GM19397 (cell line): ENCODE results near the gene IPO13.

Experiments used
- ATAC-seq: cut with Tn5 transposase; IDR thresholded peaks from one replicate; pipeline ENCODE4 v1.9.1; 2021; ENCODE audit warnings: mild to moderate bottlenecking, moderate library complexity; ENCODE audit not compliant: unreplicated experiment

The IPO13 gene

DNA sequence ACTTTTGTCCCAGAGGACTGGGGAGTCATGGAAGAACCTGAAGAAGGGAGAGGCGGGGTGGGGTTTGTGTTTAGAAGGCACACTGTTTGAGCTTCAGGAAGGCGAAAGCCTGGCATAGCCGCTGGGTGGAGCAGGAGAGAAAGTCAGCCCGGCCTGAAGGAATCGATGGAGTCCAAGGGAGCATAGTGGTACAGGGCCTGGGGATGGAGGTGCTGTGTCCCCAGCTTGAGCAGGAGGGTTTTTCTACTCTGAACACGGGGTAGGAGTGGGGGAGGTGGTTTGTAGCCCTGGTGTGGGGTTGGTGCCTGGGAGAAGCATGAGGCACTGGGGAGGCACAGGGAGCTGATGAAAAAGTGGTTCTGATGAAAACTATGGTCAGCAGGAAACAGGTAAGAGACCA is 40.0 kb downstream of the IPO13 start:
- no peak for ATAC-seq

DNA sequence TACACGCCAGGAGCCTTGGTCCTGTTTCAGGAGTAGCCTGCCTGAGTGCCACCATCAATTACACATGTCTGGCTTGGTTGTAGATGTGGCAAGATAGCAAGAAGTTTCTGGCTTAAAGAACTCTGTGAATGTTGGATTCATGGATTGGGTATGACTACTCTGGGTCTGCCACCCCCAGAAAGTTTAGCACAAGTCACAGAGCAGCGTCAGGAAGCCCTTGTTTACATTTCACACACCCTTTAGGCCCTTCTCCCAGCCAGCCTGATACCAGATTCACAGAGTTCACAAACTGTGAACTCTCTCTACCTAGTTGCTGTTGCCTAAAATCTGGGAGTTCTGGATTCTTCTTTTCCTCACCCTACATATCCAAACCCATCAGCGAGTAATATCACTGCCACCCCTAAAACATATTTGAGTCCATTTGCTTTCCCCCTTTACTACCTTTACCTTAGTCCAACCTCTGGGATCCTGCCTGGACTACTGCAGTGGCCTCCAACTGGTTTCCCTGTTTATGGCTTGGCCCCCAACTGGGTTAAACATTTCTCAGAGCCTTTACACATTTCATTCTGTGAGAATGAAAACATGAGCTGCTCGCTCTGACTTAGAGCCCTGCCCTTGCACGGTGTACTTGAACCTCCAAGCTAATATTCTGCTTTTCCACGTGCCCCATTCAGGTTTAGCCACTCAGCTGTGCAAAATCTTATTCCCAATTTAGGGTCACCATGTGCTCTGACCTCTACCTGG is 40.6 kb downstream of the IPO13 start:
- no peak for ATAC-seq

DNA sequence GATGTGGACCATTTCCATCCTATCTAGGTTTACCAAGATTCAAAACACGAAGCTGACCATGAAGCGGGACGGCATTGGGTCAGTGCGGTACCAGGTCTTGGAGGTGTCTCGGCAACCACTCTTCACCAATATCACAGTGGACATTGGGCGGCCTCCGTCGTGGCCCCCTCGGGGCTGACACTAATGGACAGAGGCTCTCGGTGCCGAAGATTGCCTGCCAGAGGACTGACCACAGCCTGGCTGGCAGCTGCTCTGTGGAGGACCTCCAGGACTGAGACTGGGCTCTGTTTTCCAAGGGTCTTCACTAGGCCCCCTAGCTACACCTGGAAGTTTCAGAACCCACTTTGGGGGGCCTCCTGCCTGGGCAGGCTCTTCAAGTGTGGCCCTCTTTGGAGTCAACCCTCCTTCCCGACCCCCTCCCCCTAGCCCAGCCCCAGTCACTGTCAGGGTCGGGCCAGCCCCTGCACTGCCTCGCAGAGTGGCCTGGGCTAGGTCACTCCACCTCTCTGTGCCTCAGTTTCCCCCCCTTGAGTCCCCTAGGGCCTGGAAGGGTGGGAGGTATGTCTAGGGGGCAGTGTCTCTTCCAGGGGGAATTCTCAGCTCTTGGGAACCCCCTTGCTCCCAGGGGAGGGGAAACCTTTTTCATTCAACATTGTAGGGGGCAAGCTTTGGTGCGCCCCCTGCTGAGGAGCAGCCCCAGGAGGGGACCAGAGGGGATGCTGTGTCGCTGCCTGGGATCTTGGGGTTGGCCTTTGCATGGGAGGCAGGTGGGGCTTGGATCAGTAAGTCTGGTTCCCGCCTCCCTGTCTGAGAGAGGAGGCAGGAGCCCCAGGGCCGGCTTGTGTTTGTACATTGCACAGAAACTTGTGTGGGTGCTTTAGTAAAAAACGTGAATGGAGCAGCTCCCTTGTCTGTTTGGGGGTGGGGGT is 43.8 kb downstream of the IPO13 start:
- no peak for ATAC-seq

DNA sequence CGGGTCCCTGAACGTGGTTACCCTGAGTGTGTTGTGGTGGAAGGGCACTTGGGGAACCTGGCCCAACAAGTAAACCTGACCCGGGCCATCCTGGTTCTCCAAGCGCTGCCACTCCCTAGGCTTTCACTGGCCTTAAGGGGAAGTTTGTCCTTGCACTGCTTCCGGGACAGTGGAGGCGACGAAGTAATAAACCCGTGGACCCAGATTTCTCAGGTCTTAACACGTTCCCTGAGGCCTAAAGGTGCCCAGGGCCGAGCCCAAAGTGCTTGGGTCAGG is 44.4 kb downstream of the IPO13 start:
- ATAC-seq, result peak; percentile 6

DNA sequence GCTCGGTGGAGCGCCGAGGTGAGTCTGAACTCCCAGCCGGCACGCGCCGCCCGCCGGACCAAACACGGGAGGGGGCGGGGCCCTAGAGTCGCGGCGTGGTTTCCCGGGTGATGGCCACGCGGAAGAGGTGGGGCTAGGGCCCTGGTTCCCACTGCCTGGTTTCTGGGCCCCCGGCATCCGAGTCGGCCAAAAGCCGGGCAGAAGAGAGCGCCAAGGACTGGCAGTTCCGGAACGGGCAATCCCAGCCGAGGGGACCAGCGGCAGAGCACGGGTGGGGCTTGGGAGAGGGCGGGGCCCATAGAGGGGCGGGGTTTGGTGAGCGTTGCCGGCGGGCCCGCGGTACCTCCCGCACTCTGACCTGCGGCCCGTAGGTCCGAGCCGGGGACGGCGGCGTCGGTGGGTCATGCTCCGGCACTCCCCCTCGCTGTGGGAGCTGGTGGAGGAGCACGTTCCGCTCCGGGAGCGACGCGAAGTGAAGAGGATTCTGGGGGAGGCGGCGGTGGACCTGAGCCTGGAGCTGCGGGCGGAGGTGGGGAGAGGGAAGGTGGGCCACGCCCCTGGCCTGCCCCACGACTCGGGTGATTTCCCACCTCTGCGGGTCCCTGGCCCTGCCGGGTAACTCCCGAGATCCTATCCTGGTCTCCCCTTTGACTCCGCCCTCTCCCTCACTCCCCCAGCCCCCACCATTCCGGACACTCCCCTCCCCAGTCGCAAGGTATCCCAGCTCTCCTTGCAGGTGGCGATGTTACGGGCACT is 44.9 kb downstream of the IPO13 start, which contains the start of gene CCDC24:
TSS of gene CCDC24 (plus strand) at position 124 of the 756 bp plus-strand sequence. CDS start at position 404, 280 bp downstream.
- peak; percentile 71 for ATAC-seq

DNA sequence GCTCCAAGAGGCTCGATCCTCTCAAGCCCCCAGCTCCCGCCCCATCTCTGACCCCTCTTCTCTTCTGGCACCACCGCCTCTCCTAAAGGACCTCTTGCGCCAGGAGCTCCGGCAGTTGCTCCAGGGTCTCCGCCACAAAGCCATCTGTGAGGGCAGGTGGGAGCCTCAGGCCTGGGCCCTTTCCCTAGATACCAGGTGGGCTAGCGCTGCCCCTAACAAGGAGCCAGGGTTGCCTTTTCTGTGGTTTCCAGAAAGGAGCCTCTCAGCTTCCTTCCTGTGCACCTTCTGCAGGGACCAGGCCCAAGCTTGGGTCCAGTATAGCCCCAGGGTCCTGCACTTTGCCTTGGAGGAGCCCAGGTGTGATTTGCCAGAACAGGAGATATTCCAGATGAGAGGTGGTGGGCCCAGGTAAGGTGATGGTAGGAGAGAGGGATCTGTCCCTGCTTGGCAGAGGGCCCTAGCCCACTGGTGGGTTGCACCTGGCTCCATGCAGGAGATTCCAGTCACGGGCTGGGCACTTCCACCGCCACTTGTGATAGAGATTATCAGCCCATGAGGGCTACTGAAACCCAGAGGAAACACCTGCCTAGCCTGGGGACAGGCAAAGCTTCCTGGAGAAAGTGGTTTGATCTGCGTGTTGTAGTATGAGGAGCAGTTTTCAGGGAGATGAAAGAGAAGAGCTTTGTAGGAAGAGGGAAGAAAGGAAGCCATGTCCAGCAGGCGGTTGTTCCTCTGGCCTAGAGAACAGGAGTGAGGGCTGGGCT is 45.7 kb downstream of the IPO13 start:
- ATAC-seq, result no peak

DNA sequence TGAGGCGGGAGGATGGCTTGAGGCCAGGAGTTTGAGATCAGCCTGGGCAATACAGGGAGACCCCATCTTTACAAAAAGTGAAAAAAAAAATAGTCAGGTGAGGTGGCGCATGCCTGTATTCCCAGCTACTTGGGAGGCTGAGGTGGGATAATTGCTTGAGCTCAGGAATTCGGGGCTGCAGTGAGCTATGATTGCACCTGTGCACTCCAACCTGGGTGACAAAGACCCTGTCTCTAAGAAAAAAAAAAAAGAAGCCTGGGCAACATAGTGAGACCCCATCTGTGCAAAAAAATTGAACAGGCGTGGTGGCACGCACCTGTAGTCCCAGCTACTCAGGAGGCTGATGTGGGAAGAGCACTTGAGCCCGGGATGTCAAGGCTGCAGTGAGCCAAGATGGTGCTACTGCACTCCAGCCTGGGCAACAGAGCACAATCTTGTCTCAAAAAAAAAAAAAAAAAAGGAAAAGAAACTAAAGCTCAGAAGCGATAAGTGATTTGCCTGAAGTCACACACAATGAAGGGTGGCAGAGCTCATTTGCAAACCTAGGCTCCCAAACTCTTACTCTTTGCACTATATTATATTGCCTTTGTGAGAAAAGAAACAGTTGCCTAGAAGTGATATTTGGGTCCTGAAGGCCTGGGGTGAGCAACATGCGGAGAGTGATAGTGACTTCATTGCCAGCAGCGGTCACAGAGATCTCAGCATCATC is 46.6 kb downstream of the IPO13 start:
- no peak for ATAC-seq

DNA sequence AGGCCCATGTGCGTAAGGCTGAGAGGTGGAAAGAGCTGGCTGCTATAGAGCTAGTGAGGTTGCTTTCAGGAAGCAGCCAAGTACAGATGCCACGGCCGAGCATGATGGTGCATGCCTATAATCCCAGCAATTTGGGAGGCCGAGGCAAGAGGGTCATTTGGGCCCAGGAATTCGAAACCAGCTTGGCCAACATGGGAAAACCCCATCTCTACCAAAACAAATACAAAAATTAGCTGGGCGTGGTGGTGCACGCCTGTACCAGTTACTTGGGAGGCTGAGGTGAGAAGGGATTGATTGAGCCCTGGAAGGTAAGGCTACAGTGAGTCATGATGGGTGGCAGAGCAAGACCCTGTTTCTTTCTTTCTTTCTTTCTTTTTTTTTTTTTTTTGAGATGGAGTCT is 47.3 kb downstream of the IPO13 start:
- no peak for ATAC-seq

DNA sequence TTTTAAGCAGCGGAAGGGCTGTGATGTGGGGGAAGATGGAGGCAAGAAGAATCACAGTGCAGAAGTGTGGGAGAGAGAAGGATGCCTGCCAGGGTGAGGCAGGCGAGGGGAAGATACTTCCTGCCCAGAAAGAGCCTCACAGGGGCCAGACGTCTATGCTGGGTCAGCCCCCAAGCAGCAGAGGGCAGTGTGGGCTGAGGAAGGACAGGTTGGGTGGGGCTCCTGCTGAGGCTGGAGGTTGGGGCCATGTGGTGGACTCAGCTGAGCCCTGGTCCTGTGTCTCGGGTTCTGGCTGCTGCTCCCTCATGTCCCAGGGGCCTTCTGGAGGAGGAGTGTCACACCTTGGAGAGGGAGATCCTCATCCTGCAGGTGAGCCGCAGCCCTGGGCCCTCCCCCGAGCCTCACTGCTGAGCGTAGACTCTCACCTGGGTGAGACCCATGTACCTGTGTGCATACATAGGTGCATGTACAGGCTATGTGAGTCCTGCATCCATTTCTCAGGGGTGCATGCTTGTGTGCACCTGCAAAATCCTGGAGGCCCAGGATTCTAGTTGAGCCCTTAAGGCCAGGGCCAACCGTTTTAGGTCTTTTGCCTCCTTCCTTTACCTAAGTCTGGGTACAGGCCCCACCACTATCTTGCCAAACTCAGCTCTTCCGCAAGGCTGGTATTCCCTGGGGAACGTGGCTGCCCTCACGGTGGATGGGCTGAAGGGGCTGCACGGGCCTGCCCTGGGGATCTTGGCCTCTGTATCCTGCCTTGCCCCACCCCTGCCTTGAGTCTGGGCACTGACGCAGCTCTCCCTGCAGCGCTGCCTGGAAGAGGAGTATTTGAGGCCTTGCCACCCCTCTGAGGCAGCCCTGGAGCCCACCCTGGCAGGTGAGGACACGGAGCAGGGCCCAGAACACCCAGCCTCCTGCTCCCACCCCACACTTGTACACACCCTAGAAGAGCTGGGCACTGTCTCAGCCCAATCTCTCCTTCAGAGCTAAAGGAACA is 48.3 kb downstream of the IPO13 start:
- no peak for ATAC-seq

DNA sequence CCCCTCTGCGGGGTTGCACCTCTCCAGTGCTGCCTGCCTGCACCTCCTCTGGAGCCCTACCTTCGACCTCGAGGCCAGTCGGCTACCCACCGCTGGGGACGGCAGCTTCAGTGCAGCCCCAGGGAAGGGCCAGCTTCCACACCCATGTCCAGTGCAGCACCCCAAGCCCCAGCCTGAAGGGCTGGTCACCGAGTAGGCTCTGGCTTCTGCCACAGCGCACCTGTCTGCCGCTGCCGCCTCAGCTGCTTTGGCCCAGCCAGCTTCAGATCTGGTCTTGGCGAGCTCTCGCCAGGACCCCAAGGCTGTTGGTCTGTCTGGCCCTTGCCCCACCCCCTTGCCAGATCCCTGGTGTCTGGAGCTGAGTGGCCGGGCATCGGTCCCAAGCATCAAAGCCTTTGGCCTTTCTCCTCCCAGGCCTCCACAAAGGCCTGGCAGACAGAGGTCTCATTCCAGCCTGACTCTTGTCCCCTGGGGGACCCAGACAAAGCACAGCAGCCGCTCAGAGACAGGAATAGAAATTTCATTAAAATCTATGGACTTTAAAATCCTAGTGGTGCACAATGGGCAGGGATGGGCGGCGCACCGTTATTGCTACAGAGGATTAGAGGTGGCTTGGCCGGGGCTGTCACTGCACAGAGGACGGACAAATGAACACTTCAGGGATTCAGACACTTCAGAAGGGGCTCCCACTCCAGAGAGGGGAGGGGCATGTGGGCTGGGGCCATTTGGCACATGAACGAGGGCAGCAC is 49.4 kb downstream of the IPO13 start:
- ATAC-seq, result no peak

DNA sequence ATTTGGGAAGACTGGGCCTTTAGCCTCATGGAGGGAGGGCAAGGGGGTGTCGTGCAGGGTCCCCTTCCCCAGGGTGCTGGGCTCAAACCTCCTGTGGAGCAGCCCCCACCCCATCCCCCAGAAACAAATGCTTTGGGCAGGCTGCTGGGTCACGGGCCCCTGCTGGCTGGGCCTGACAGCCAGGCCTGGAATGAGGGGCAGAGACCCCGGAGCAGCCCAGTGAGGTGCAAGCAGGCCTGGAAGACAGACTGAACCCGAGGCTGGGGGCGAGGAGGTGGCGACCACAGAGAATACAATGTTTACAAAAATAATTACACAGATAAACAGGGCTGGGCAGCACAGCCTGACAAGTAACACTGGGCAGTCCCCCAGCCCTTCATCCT is 50.0 kb downstream of the IPO13 start:
- no peak for ATAC-seq

DNA sequence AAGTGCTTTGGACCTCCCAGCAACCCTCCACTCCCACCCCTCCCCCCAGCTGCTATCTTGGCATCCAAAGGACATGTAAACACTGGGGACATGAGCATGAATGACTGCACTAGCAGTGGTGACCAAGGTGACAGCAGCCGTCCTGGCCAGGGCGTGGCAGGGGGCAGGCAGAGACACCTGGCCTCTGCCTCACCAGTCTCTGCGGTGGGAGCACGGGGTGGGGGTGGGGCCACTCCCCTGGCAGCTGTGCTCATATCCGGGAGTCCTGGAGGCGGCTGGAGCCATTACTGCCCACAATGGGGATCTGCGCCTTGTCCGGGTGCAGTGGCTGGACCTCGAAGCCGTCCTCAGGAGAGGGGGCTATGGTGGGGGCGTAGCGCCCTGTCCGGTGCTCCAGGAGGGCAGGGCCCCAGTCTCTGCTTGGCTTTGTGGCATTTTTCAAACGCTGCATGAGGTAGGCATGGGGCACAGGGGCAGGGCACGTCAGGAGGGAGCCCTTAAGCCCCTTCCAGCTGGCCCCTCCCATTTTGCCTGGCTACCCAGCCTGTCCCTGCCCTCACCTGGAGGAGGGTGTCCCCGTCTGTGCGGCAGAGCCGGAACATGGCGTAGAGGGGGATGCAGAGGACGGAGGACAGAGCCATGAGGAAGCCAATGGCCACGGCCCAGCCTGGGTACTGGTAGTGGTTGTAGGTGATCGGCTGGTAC is 50.7 kb downstream of the IPO13 start:
- ATAC-seq, result no peak

DNA sequence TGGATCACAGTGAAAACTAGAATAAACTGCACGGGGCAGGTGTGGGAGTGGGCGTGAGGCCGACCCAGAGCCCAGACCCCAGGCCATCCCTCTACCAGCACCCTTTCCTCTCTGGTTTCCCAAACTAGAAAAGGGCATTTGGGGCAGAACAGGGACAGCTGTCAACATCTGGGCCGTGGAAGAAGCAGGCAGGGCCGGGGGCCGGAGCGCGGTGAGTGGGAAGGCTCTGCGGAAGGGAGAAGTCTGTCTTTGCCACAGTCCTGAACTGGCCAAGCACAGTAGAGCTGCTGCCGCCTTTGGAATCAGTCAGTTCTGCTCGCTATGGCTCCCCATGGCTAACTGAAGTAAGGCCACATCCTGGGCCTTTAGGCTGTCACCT is 51.2 kb downstream of the IPO13 start:
- no peak for ATAC-seq

DNA sequence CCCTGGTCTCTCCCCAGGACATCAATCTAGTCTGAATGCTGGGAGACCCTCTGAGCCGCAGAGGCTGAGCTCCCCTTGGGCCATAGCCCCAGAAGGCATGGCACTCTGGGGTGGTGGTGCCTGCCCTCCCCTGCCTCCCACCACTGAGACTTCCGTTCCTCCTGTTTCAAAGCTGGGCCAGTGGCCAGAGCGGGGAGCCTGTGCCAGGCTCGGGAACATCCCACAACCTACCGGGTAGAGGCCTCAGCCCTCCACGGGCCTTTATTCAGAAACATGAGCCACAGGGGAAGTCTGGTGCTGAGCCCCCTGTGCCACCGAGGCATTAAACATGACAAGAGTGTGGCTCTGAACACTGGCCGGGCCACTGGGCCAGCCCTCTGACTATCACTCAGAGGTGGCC is 52.7 kb downstream of the IPO13 start:
- ATAC-seq, result no peak

DNA sequence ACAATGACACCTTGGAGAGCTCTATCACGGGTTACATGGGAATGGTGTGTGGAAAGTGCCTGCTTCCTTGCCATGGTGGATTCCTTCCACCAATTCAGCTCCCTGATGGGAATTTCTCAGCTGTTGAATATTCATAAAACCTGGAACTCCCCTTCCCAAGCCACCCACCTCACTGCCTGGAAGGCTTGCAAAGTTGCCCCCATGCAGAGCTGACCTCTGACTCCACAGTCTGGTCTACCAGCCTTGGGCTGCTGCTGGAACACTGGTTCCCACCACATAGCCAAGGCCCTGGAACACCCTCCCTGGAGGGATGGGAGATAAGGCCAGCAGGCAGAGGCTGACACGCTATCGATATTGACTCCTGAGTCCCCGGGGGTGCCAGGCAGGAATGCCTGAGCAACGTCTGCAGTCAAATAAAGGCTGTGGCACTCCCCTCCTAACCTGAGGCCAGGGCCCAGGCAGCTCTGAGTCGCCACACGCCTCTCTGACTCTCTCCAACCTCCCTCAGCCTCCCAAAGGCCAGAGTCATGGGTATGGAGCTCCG is 53.4 kb downstream of the IPO13 start:
- no peak for ATAC-seq

DNA sequence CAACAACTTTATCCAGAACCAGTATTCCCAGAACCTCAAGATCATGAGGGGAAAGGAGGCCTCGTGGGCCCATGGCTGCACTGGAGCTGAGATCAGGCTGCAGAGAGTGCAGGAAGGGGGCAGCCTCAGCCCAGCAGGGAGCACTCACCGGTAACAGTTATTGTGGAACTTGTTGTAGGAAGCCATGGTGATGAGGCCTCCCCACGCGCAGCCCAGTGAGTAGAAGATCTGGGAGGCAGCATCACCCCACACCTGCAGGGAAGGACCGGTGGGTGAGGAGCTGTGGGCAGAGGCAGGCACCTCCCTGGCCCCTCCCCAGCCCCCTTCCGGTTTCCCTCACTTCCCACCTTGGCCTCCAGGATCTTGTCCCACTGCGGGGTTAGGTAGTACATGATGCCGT is 55.4 kb downstream of the IPO13 start:
- ATAC-seq, result no peak

DNA sequence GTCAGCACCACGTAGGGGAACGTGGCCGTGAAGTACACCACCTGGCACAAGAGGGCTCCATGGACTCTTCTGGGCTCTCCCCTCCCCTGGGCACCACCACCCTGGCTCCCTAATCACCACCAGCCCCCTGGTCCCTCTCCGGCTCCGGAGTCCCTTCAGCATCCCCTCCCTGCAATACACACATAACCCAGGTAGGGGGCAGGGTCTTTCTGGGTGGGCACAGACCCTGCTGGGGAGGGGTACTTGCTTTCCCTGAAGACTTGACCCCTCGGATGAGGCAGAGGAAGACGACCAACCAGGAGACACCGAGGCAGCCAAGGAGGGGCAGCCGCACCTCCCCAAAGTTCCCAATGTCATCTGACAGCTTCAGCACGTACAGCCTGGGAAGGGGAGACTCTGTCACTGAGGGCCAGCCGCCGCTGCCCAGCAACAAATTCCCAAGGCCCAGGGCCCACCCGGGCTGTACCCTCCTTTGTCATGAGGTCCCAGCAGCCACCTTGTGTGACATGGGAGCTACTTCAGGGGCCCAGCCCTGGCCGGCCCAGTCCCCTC is 55.9 kb downstream of the IPO13 start:
- no peak for ATAC-seq
